SH-SY5Y (cell line): Measurements from ENCODE around the gene SFI1.

Experiments
- GATA2 ChIP-seq: IDR thresholded peaks from 2 replicates; pipeline ENCODE4 v1.6.1; 2011; ENCODE audit warnings: mild to moderate bottlenecking, low read depth, low read length
- GATA3 ChIP-seq: IDR thresholded peaks from 2 replicates; pipeline ENCODE4 v1.6.1; 2011; ENCODE audit warnings: low read depth, mild to moderate bottlenecking, low read length, moderate library complexity

DNA sequence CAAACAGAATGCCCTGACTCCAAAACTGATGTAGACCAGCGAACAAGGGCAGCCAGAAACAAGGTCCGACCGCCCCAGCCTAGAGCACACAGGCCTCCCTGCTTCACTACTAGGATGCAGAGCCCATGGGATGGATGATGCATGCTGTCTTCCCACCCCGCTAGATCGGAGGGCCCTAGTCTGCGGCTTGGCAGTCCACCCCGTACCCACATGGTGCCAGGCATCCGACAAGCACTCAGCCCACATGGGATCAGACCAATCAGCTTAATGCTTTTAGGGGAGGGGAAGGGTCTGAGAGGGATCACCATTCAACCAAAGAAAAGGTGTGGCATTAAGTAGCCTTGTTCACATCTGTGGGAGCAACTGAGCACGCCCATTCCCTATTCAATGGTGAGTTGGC, 135.1 kb downstream of the SFI1 start:
- TF ChIP-seq GATA2: no peak
- TF ChIP-seq GATA3: no peak
